Keratinocyte (primary cell): Measurements from ENCODE around the gene SSBP2. TPM values are rescaled to one million over a fixed set of nuclear protein-coding genes. Genes with fewer than 3 reads are reported as not detected.

Source experiments
- DNase-seq: peaks from one replicate; pipeline ENCODE4 v3.0.0-alpha.2; 2011; ENCODE audit warnings: low read depth, missing footprints, low spot score
- FAIRE-seq: peaks from 2 replicates; lab custom pipeline; 2011; peaks lifted over from hg19 to GRCh38; lab: Jason Lieb, UNC
- H2AFZ ChIP-seq: 2 replicates; pipeline ENCODE4 v1.6.0; 2012; ENCODE audit warnings: low read length, control low read depth, inconsistent platforms; ENCODE audit not compliant: control insufficient read depth
- H3K27ac ChIP-seq: 2 replicates; pipeline ENCODE4 v1.5.1; 2011; ENCODE audit warnings: low read length; ENCODE audit not compliant: control insufficient read depth, insufficient read depth
- H3K27me3 ChIP-seq: 3 replicates; pipeline ENCODE4 v1.6.0; 2011; ENCODE audit warnings: low read length; ENCODE audit not compliant: control insufficient read depth, insufficient read depth; ENCODE audit errors: extremely low read depth
- H3K36me3 ChIP-seq, 2 experiments: 2 replicates in 1 of 2; 3 replicates in 1 of 2; pipeline ENCODE4 v1.5.1; 2011; ENCODE audit warnings: low read length in 2 of 2, mild to moderate bottlenecking in 1 of 2; ENCODE audit not compliant: control insufficient read depth in 2 of 2, insufficient read depth in 2 of 2; ENCODE audit errors: extremely low read depth in 1 of 2
- H3K4me1 ChIP-seq: 3 replicates; pipeline ENCODE4 v1.5.1; 2011; ENCODE audit warnings: low read length; ENCODE audit not compliant: control insufficient read depth, insufficient read depth; ENCODE audit errors: extremely low read depth
- H3K4me2 ChIP-seq: 3 replicates; pipeline ENCODE4 v1.6.0; 2011; ENCODE audit warnings: low read depth, low read length; ENCODE audit not compliant: control insufficient read depth, insufficient read depth; ENCODE audit errors: extremely low read depth
- H3K4me3 ChIP-seq, 3 experiments: fragments of 200-600 bp in 1 of 3; sonication (generic) in 1 of 3; 2 replicates in 2 of 3; 3 replicates in 1 of 3; pipeline ENCODE4 v1.5.1; 2011 to 2016; ENCODE audit warnings: low read length in 3 of 3, mild to moderate bottlenecking in 3 of 3, control low read depth in 2 of 3, inconsistent platforms in 1 of 3, low read depth in 1 of 3, mixed read lengths in 1 of 3, mixed run types in 1 of 3, moderate library complexity in 1 of 3; ENCODE audit not compliant: control insufficient read depth in 2 of 3, insufficient read depth in 2 of 3; ENCODE audit errors: extremely low read depth in 1 of 3
- H3K79me2 ChIP-seq: 2 replicates; pipeline ENCODE4 v1.6.0; 2012; ENCODE audit warnings: low read length; ENCODE audit not compliant: control insufficient read depth, insufficient read depth
- H3K9ac ChIP-seq: 3 replicates; pipeline ENCODE4 v1.6.0; 2011; ENCODE audit warnings: low read length; ENCODE audit not compliant: control insufficient read depth, insufficient read depth; ENCODE audit errors: extremely low read depth
- H3K9me1 ChIP-seq: 3 replicates; pipeline ENCODE4 v1.6.0; 2011; ENCODE audit warnings: low read length; ENCODE audit not compliant: control insufficient read depth, insufficient read depth; ENCODE audit errors: extremely low read depth
- H3K9me3 ChIP-seq: 2 replicates; pipeline ENCODE4 v1.5.1; 2012; ENCODE audit warnings: low read depth, low read length; ENCODE audit not compliant: control insufficient read depth
- H4K20me1 ChIP-seq: 3 replicates; pipeline ENCODE4 v1.6.0; 2011; ENCODE audit warnings: low read length; ENCODE audit not compliant: control insufficient read depth, insufficient read depth; ENCODE audit errors: extremely low read depth
- EZH2 ChIP-seq: IDR thresholded peaks from one replicate; pipeline ENCODE4 v1.6.1; 2012; ENCODE audit warnings: inconsistent platforms, mild to moderate bottlenecking, low read length, moderate library complexity
- dilution Hi-C: fragments of 300-500 bp; cut with MboI; formaldehyde crosslinking; loops from one replicate; pipeline ENCODE4 v1.7.0; 2020; ENCODE audit warnings: low sequenced_read_pairs; ENCODE audit not compliant: extremely low pct_ligation_motif_present
- polyA plus RNA-seq, 5 experiments: library from polyadenylated mRNA; depleted of rRNA in 3 of 5; stranded (reverse) in 3 of 5; stranded (forward) in 1 of 5; unstranded in 1 of 5; fragments of >200 nt; gene quantifications; 1 replicate in 1 of 5; 2 replicates in 3 of 5; 3 replicates in 1 of 5; pipeline versions ENCODE4 v1.2.1 to v1.2.3, GENCODE V29; 2011 to 2012; ENCODE audit warnings: missing spikeins in 2 of 5, low read depth in 1 of 5, low replicate concordance in 1 of 5
- TF ChIP-seq, protein P1 (sequence below), 3 experiments: IDR thresholded peaks in 1 of 3; conservative IDR thresholded peaks in 1 of 3; optimal IDR thresholded peaks in 1 of 3; 2 replicates in 2 of 3; 3 replicates in 1 of 3; pipeline versions ENCODE3 to v1.5.1; 2011; ENCODE audit warnings: low read length in 3 of 3, mild to moderate bottlenecking in 3 of 3, moderate library complexity in 2 of 3, control low read depth in 1 of 3, inconsistent platforms in 1 of 3; ENCODE audit not compliant: insufficient read depth in 2 of 3; ENCODE audit errors: extremely low read depth in 1 of 3

The SSBP2 gene
- polyA plus RNA-seq, 1 donor (not counting 4 experiments of a cell fraction or from before 2014, with no cell fraction given), result 14.6 TPM

DNA sequence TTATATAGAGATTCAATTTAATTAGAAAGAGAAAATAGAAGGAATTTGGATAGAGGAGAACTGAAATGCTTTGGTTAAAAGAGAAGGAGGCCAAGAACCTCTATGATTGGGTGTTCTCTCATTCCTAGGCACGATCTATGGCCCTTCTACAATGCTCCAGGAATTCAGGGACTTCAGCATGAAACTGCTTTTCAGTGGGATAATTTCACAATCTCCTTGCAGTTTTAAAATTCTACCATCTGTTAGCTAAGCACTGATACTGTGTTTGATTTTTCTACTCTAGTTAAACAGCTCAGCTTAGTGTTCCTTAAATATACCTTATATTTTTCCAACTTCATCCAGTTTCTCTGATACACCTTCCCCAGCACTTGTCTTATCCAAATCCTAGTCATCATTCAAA is 141.9 kb downstream of the SSBP2 start:
- no peak for FAIRE-seq
- H3K4me1 ChIP-seq, result no peaks in the 10 kb centered on the region
- no peaks in the 10 kb centered on the region for H3K27me3 ChIP-seq
- no peak overlapping the region for H3K27ac ChIP-seq
- dilution Hi-C loops, result no loop called here
- no peak overlapping the region for H3K4me3 ChIP-seq
- no peaks in the 10 kb centered on the region for H3K9me1 ChIP-seq
- H3K9me3 ChIP-seq, result peaks cover 3% of the 10 kb centered on the region
- DNase-seq, result no peak
- H3K79me2 ChIP-seq, result no peaks in the 10 kb centered on the region
- no peak for TF ChIP-seq EZH2
- TF ChIP-seq, protein P1, sequence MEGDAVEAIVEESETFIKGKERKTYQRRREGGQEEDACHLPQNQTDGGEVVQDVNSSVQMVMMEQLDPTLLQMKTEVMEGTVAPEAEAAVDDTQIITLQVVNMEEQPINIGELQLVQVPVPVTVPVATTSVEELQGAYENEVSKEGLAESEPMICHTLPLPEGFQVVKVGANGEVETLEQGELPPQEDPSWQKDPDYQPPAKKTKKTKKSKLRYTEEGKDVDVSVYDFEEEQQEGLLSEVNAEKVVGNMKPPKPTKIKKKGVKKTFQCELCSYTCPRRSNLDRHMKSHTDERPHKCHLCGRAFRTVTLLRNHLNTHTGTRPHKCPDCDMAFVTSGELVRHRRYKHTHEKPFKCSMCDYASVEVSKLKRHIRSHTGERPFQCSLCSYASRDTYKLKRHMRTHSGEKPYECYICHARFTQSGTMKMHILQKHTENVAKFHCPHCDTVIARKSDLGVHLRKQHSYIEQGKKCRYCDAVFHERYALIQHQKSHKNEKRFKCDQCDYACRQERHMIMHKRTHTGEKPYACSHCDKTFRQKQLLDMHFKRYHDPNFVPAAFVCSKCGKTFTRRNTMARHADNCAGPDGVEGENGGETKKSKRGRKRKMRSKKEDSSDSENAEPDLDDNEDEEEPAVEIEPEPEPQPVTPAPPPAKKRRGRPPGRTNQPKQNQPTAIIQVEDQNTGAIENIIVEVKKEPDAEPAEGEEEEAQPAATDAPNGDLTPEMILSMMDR (optimal IDR thresholded peaks at IDR 0.05 in 1 of 3, IDR thresholded peaks at IDR 0.05 in 1 of 3, conservative IDR thresholded peaks at IDR 0.05 in 1 of 3; ENCODE audit: extremely low read depth in 1 of 3, insufficient read depth in 2 of 3, low read length in 3 of 3), result no peak
- no peak overlapping the region for H3K9ac ChIP-seq
- no peaks in the 10 kb centered on the region for H3K36me3 ChIP-seq
- H4K20me1 ChIP-seq, result no peaks in the 10 kb centered on the region
- H3K4me2 ChIP-seq, result no peak overlapping the region
- H2AFZ ChIP-seq, result no peak overlapping the region

DNA sequence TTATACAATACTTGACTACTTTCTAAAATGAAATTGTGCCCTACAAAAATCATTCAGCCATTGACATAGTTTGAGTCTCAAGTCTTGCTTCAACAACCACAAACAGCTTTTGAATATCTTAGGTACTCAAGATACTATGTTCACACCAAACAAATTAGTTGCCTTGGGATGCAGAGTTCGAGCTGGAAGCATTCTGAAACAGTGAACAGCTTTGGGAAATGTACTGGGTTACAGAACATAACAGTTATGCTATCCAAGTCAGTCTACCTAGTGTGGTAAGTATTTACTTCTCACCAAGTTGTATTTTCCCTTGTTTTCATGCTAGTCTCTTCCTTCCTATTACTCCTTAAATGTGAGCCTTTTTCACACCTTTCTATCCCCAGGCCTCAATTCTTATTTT is 143.2 kb downstream of the SSBP2 start:
- no peak for FAIRE-seq
- TF ChIP-seq, protein P1 (optimal IDR thresholded peaks at IDR 0.05 in 1 of 3, IDR thresholded peaks at IDR 0.05 in 1 of 3, conservative IDR thresholded peaks at IDR 0.05 in 1 of 3; ENCODE audit: extremely low read depth in 1 of 3, insufficient read depth in 2 of 3, low read length in 3 of 3), result no peak
- no peak for TF ChIP-seq EZH2

More for the DNA sequence above, 143.2 kb downstream of the SSBP2 start:
- H3K27me3 ChIP-seq, result no peaks in the 10 kb centered on the region
- no peak overlapping the region for H3K4me3 ChIP-seq
- H2AFZ ChIP-seq, result no peak overlapping the region
- H3K79me2 ChIP-seq, result no peaks in the 10 kb centered on the region
- no peak for DNase-seq
- H3K36me3 ChIP-seq, result no peaks in the 10 kb centered on the region
- no peaks in the 10 kb centered on the region for H3K4me1 ChIP-seq
- no peak overlapping the region for H3K9ac ChIP-seq
- H4K20me1 ChIP-seq, result no peaks in the 10 kb centered on the region
- dilution Hi-C loops, result no loop called here
- H3K9me1 ChIP-seq, result no peaks in the 10 kb centered on the region
- no peak overlapping the region for H3K4me2 ChIP-seq
- no peak overlapping the region for H3K27ac ChIP-seq
- peaks cover 3% of the 10 kb centered on the region for H3K9me3 ChIP-seq
